SK-N-MC (cell line): ENCODE measurements around the gene TRMT10A.

Source experiments
- EZH2 ChIP-seq: fragments of 200-600 bp; sonication (generic); IDR thresholded peaks from one replicate; pipeline ENCODE4 v1.6.1; 2017; ENCODE audit warnings: antibody characterized with exemption
- FOXP2 ChIP-seq: optimal IDR thresholded peaks from 2 replicates; pipeline ENCODE3; 2011; ENCODE audit warnings: mild to moderate bottlenecking, moderate library complexity; ENCODE audit not compliant: insufficient read depth; ENCODE audit errors: extremely low read length, control extremely low read depth
- POLR2AphosphoS5 ChIP-seq: IDR thresholded peaks from 2 replicates; pipeline ENCODE4 v1.6.1; 2012; ENCODE audit warnings: mild to moderate bottlenecking, low read depth, low read length, borderline replicate concordance

GRCh38 chr4:99587803-99588202 is 24.0 kb upstream of the TRMT10A start:
- TF ChIP-seq POLR2AphosphoS5: no peak
- no peak for TF ChIP-seq EZH2
- TF ChIP-seq FOXP2: no peak
